MM.1S (cell line): ENCODE data around the gene KLHL25.

Experiments used
- EZH2 ChIP-seq: fragments of 300-600 bp; sonication (generic); optimal IDR thresholded peaks from 2 replicates; pipeline ENCODE3; 2017; ENCODE audit warnings: low read depth, mild to moderate bottlenecking, antibody characterized with exemption, low read length, mixed read lengths
- TF ChIP-seq, protein P1 (sequence below): fragments of 300-600 bp; sonication (generic); IDR thresholded peaks from 2 replicates; pipeline ENCODE4 v1.5.1; 2016; ENCODE audit warnings: antibody characterized with exemption, low read length, mixed read lengths

DNA sequence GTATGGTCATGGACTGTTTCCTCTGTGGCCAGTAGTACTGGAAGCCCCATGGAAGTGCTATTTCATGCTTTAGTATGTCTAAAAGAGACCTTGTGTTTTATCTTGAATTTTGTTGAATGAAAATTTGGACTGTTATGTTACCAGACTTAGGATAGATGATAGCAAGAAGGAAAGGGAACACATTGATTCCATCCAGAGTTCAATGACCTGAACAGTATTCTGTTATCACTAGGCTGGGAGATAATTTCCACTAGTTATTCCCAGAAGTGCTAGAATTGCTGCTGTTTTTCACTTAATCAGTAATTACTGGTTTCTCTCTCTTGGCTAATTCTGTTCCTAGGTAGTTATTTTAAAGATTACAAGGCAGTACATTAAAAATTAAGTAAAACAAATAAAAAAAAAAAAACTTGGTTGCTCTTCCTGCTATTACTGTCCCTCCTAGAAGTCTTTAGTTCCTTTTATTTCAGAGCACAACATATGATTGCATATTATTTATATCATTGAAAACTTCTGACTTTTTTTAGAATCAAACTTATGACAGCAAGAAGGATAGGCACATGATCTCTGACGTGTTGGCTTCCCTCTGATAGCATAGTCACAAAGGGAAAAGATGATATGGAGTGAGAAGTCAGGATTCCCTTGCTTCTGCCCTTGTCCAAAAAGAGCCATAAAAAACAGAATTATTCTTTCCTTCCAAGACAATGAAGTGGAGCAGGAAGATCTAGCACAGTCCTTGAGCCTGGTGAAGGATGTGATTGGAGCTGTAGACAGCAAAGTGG, 72.2 kb downstream of the KLHL25 start:
- TF ChIP-seq, protein P1, sequence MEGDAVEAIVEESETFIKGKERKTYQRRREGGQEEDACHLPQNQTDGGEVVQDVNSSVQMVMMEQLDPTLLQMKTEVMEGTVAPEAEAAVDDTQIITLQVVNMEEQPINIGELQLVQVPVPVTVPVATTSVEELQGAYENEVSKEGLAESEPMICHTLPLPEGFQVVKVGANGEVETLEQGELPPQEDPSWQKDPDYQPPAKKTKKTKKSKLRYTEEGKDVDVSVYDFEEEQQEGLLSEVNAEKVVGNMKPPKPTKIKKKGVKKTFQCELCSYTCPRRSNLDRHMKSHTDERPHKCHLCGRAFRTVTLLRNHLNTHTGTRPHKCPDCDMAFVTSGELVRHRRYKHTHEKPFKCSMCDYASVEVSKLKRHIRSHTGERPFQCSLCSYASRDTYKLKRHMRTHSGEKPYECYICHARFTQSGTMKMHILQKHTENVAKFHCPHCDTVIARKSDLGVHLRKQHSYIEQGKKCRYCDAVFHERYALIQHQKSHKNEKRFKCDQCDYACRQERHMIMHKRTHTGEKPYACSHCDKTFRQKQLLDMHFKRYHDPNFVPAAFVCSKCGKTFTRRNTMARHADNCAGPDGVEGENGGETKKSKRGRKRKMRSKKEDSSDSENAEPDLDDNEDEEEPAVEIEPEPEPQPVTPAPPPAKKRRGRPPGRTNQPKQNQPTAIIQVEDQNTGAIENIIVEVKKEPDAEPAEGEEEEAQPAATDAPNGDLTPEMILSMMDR, result no peak
- TF ChIP-seq EZH2, result no peak
